IPS DF 6.9 (cell line): ENCODE data around the gene ANTXRL.
"Not testable (repeated sequence)": the region's sequence is repeated elsewhere in the genome, so short reads cannot be mapped to it uniquely, and the experiment has no call there.

ENCODE experiments used
- DNase-seq: peaks from one replicate; pipeline ENCODE4 v3.0.0-alpha.2; 2013; ENCODE audit warnings: low read depth, low spot score
- H3K27ac ChIP-seq: one replicate; pipeline ENCODE4 v1.5.1; 2013; ENCODE audit warnings: low read length, control low read depth
- H3K27me3 ChIP-seq: 2 replicates; pipeline ENCODE4 v1.6.1; 2013; ENCODE audit warnings: mild to moderate bottlenecking, low read length; ENCODE audit not compliant: control insufficient read depth, insufficient read depth
- H3K36me3 ChIP-seq: 2 replicates; pipeline ENCODE4 v1.6.1; 2013; ENCODE audit warnings: low read length; ENCODE audit not compliant: control insufficient read depth, insufficient read depth
- H3K4me1 ChIP-seq: 2 replicates; pipeline ENCODE4 v1.6.1; 2013; ENCODE audit warnings: low read length; ENCODE audit not compliant: control insufficient read depth, insufficient read depth
- H3K4me3 ChIP-seq: 2 replicates; pipeline ENCODE4 v1.5.1; 2013; ENCODE audit warnings: mild to moderate bottlenecking, low read length
- H3K9me3 ChIP-seq: 2 replicates; pipeline ENCODE4 v1.6.1; 2013; ENCODE audit warnings: low read length, inconsistent platforms; ENCODE audit not compliant: control insufficient read depth, insufficient read depth
- WGBS: extraction: QIAGEN DNeasy Blood & Tissue Kit; methylation state at CpG from one replicate; pipeline ENCODE4 v1.1.7; 2013; ENCODE audit warnings: mixed read lengths, missing lambda C conversion rate; ENCODE audit not compliant: insufficient read length, insufficient coverage; 5-methylcytosine and 5-hydroxymethylcytosine counted together

Gene ANTXRL

GRCh38 chr10:46248651-46249146 is 38.1 kb upstream of the ANTXRL start:
- WGBS, result no CpG with 5 or more reads among the region's 10 CpGs
- Histone ChIP-seq H3K4me1 (no peaks in the 10 kb centered on the region; the same call in 1 of the 2 replicates), H3K9me3 (no peaks in the 10 kb centered on the region), H3K4me3 (no peak overlapping the region), H3K27ac (no peak overlapping the region), H3K27me3 (no peaks in the 10 kb centered on the region), H3K36me3 (no peaks in the 10 kb centered on the region)
- no peak for DNase-seq

- not testable (repeated sequence) for H3K4me3 ChIP-seq, DNase-seq, H3K27me3 ChIP-seq, H3K9me3 ChIP-seq, H3K27ac ChIP-seq, H3K36me3 ChIP-seq, H3K4me1 ChIP-seq
- no CpG with 5 or more reads among the region's 9 CpGs for WGBS
These were observed 37.0 kb upstream of the ANTXRL start for GRCh38 chr10:46249617-46250344.

GRCh38 chr10:46250481-46250880 is 36.3 kb upstream of the ANTXRL start:
- no peak for DNase-seq
- no peaks in the 10 kb centered on the region for H3K27me3 ChIP-seq
- no peaks in the 10 kb centered on the region for H3K36me3 ChIP-seq
- no peaks in the 10 kb centered on the region; the same call in 1 of the 2 replicates for H3K4me1 ChIP-seq
- H3K4me3 ChIP-seq, result no peak overlapping the region
- H3K9me3 ChIP-seq, result no peaks in the 10 kb centered on the region
- H3K27ac ChIP-seq, result no peak overlapping the region
- no CpG with 5 or more reads among the region's 5 CpGs for WGBS

GRCh38 chr10:46250898-46251856 is 35.6 kb upstream of the ANTXRL start:
- no peak overlapping the region for H3K27ac ChIP-seq

GRCh38 chr10:46251857-46252847 is 34.6 kb upstream of the ANTXRL start:
- no peaks in the 10 kb centered on the region for H3K27me3 ChIP-seq
- no peaks in the 10 kb centered on the region for H3K9me3 ChIP-seq
- DNase-seq, result no peak
- no peak overlapping the region for H3K27ac ChIP-seq
- H3K4me1 ChIP-seq, result no peaks in the 10 kb centered on the region; the same call in 1 of the 2 replicates
- no peak overlapping the region for H3K4me3 ChIP-seq
- no CpG with 5 or more reads among the region's 16 CpGs for WGBS
- H3K36me3 ChIP-seq, result no peaks in the 10 kb centered on the region

More at GRCh38 chr10:46250898-46251856, 35.6 kb upstream of the ANTXRL start:
- no CpG with 5 or more reads among the region's 9 CpGs for WGBS
- no peak for DNase-seq
- H3K36me3 ChIP-seq, result no peaks in the 10 kb centered on the region
- no peaks in the 10 kb centered on the region for H3K27me3 ChIP-seq
- no peaks in the 10 kb centered on the region; the same call in 1 of the 2 replicates for H3K4me1 ChIP-seq
- H3K4me3 ChIP-seq, result no peak overlapping the region
- H3K9me3 ChIP-seq, result no peaks in the 10 kb centered on the region

GRCh38 chr10:46253076-46254006 is 33.5 kb upstream of the ANTXRL start:
- Histone ChIP-seq H3K36me3 (no peaks in the 10 kb centered on the region), H3K4me3 (no peak overlapping the region)
- WGBS, result no CpG with 5 or more reads among the region's 19 CpGs

GRCh38 chr10:46254007-46254383 is 32.8 kb upstream of the ANTXRL start:
- WGBS, result no CpG with 5 or more reads among the region's 6 CpGs
- no peaks in the 10 kb centered on the region for H3K4me1 ChIP-seq

More at GRCh38 chr10:46253076-46254006, 33.5 kb upstream of the ANTXRL start:
- no peaks in the 10 kb centered on the region for H3K4me1 ChIP-seq
- H3K9me3 ChIP-seq, result no peaks in the 10 kb centered on the region
- no peak for DNase-seq
- no peak overlapping the region for H3K27ac ChIP-seq
- no peaks in the 10 kb centered on the region for H3K27me3 ChIP-seq

GRCh38 chr10:46254467-46254866 is 32.3 kb upstream of the ANTXRL start:
- no CpG with 5 or more reads among the region's 4 CpGs for WGBS
- Histone ChIP-seq H3K27me3 (no peaks in the 10 kb centered on the region), H3K36me3 (no peaks in the 10 kb centered on the region), H3K9me3 (no peaks in the 10 kb centered on the region), H3K4me1 (no peaks in the 10 kb centered on the region), H3K27ac (no peak overlapping the region), H3K4me3 (no peak overlapping the region)
- no peak for DNase-seq

More at GRCh38 chr10:46254007-46254383, 32.8 kb upstream of the ANTXRL start:
- Histone ChIP-seq H3K27me3 (no peaks in the 10 kb centered on the region), H3K27ac (no peak overlapping the region), H3K36me3 (no peaks in the 10 kb centered on the region), H3K4me3 (no peak overlapping the region), H3K9me3 (no peaks in the 10 kb centered on the region)
- DNase-seq, result no peak

- not testable (repeated sequence) for H3K27ac ChIP-seq, H3K4me3 ChIP-seq, H3K27me3 ChIP-seq, DNase-seq, H3K36me3 ChIP-seq, H3K9me3 ChIP-seq, H3K4me1 ChIP-seq
- no CpG with 5 or more reads among the region's 3 CpGs for WGBS
These were observed 31.6 kb upstream of the ANTXRL start for GRCh38 chr10:46255210-46255609.
